HUES64 (cell line): ENCODE data around the gene PRDM11.

Experiments used
- H3K27ac ChIP-seq: 2 replicates; pipeline ENCODE4 v1.7.0; 2013; ENCODE audit warnings: low read depth, low read length, inconsistent platforms
- H3K27me3 ChIP-seq: 2 replicates; pipeline ENCODE4 v1.6.1; 2013; ENCODE audit warnings: mild to moderate bottlenecking, low read length; ENCODE audit not compliant: insufficient read depth
- H3K36me3 ChIP-seq: 2 replicates; pipeline ENCODE4 v1.6.1; 2013; ENCODE audit warnings: mild to moderate bottlenecking, low read length; ENCODE audit not compliant: insufficient read depth
- H3K4me1 ChIP-seq: 2 replicates; pipeline ENCODE4 v1.6.1; 2013; ENCODE audit warnings: mild to moderate bottlenecking, low read length, moderate library complexity; ENCODE audit not compliant: insufficient read depth
- H3K4me3 ChIP-seq: 2 replicates; pipeline ENCODE4 v1.5.1; 2013; ENCODE audit warnings: mild to moderate bottlenecking, low read length, moderate library complexity
- H3K9ac ChIP-seq: 2 replicates; pipeline ENCODE4 v1.6.1; 2013; ENCODE audit warnings: mild to moderate bottlenecking, low read depth, low read length
- H3K9me3 ChIP-seq: 2 replicates; pipeline ENCODE4 v1.6.1; 2013; ENCODE audit warnings: low read depth, low read length; ENCODE audit not compliant: insufficient read depth
- WGBS: fragments of 150-250, 120-280 bp; methylation state at CpG from one replicate; pipeline ENCODE4 v1.1.7; 2013; ENCODE audit warnings: missing lambda C conversion rate; 5-methylcytosine and 5-hydroxymethylcytosine counted together

PRDM11 gene

DNA sequence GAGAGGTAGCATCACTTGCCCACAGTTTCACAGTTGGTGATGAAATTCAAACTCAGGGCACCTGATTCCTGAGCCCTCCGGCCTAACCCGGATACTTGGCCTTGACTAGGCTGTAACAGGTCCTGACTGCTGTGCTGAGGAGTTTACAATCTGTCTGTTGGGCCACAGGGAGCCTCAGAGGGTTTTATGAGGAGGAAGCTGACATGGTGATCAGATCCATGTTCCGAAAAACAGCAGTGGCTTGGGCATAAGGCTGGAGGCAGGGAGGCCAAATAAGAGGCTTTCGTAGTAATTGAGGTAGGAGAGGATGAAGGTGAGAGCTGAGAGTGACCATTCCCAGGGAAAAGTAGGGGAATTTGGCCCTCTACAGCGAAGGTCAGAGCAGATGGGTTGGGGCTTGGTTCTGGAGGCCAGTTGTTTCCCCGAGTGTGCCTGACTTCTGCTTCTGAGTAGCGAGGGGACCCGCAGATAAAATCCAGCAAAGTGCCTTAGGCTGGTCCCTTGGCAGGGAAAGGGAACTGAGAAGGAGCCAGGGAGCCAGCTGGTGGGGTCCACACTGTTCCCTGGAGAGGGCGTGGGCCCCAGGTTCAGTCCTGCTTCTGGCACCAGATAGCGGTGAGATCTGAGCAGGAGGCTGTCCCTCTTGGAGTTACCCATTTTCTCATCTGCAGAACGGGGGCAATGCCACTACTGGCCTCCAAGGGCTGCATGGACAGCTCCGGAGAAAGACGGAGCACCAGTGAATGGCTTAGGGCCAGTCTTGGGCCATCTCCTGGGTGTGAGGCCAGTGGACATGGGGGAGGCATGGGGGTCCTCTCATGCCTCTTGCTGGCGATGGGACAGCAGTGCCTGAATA is 6.5 kb downstream of the PRDM11 start:
- H3K9ac ChIP-seq = no peak overlapping the region
- no peak overlapping the region for H3K4me3 ChIP-seq
- no peaks in the 10 kb centered on the region for H3K9me3 ChIP-seq
- WGBS = 94% methylated on average over 14 of the region's 14 CpGs
- H3K27ac ChIP-seq = no peak overlapping the region
- no peaks in the 10 kb centered on the region for H3K36me3 ChIP-seq
- peaks cover 5% of the 10 kb centered on the region; the same call in 1 of the 2 replicates for H3K27me3 ChIP-seq
- no peaks in the 10 kb centered on the region for H3K4me1 ChIP-seq

- Histone ChIP-seq H3K4me1 (no peaks in the 10 kb centered on the region), H3K9me3 (no peaks in the 10 kb centered on the region), H3K4me3 (no peak overlapping the region), H3K27ac (no peak overlapping the region), H3K36me3 (no peaks in the 10 kb centered on the region), H3K27me3 (no peaks in the 10 kb centered on the region), H3K9ac (no peak overlapping the region)
- WGBS = 93% methylated on average over 6 of the region's 6 CpGs
Observed at GRCh38 chr11:45154276-45154675, 7.8 kb downstream of the PRDM11 start.

GRCh38 chr11:45155058-45155551 is 8.7 kb downstream of the PRDM11 start:
- no peaks in the 10 kb centered on the region for H3K36me3 ChIP-seq
- H3K27ac ChIP-seq = no peak overlapping the region
- no peak overlapping the region for H3K9ac ChIP-seq
- H3K4me1 ChIP-seq = no peaks in the 10 kb centered on the region
- no peaks in the 10 kb centered on the region for H3K27me3 ChIP-seq
- no peak overlapping the region for H3K4me3 ChIP-seq
- 92% methylated on average over 11 of the region's 11 CpGs for WGBS
- no peaks in the 10 kb centered on the region for H3K9me3 ChIP-seq

DNA sequence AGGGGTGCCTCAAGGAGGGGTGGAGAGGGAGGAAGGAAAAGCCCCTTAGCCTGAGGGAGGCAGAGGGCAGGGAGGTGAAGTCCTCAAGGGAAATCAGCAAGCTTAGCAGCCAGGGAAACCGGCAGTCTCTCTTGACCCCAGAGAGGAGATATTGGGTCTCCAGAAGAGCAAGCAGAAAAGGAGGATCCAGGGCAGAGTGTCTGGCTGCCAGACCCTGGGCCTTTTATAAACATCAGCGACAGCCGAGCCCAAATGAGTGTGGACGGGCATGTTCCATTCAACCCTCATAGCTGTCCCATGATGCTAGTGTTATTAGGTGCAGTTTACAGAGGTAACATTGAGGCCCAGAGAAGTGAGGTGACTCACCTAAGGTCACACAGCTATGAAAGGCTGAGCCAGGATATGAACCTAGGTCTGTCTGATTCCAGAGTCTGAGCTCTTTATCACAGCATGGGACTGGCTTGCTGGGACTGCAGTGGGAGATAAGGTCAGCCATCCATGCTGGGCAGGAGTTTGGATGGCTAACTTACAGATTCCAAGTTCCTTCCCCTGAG is 9.3 kb downstream of the PRDM11 start:
- no peaks in the 10 kb centered on the region for H3K27me3 ChIP-seq
- WGBS = 92% methylated on average over 4 of the region's 4 CpGs
- H3K36me3 ChIP-seq = no peaks in the 10 kb centered on the region
- H3K9ac ChIP-seq = no peak overlapping the region
- H3K4me1 ChIP-seq = no peaks in the 10 kb centered on the region
- H3K27ac ChIP-seq = no peak overlapping the region
- no peaks in the 10 kb centered on the region for H3K9me3 ChIP-seq
- no peak overlapping the region for H3K4me3 ChIP-seq

DNA sequence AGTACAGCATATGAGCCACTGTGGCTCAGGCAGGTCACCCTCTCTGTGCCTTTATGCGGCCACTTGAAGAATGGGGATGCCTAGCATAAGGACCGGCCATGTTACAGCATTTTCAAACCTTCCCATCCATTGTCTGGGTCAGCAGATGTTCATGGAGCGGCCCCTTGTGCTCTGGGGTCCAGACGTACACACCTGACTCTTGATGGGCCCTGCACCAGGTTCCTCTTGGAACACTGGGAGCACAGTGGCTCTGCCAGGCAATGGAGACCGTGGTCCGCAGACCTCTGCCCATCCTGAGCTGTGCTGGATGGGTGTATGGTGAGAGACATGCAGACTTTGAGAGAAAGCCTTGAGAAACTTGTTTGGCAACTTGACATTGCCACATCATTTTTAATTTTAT is 9.8 kb downstream of the PRDM11 start:
- Histone ChIP-seq H3K4me1 (no peaks in the 10 kb centered on the region), H3K4me3 (no peak overlapping the region), H3K9ac (no peak overlapping the region), H3K27ac (no peak overlapping the region), H3K27me3 (no peaks in the 10 kb centered on the region), H3K36me3 (no peaks in the 10 kb centered on the region), H3K9me3 (no peaks in the 10 kb centered on the region)
- 93% methylated on average over 6 of the region's 6 CpGs for WGBS

GRCh38 chr11:45156741-45157140 is 10.3 kb downstream of the PRDM11 start:
- H3K9me3 ChIP-seq = no peaks in the 10 kb centered on the region
- no peak overlapping the region for H3K9ac ChIP-seq
- WGBS = 89% methylated on average over 9 of the region's 9 CpGs
- no peaks in the 10 kb centered on the region for H3K27me3 ChIP-seq
- H3K4me1 ChIP-seq = no peaks in the 10 kb centered on the region
- no peak overlapping the region for H3K4me3 ChIP-seq
- H3K27ac ChIP-seq = no peak overlapping the region
- no peaks in the 10 kb centered on the region for H3K36me3 ChIP-seq

GRCh38 chr11:45157247-45158209 is 11.1 kb downstream of the PRDM11 start:
- Histone ChIP-seq H3K36me3 (no peaks in the 10 kb centered on the region), H3K4me1 (no peaks in the 10 kb centered on the region), H3K4me3 (no peak overlapping the region), H3K9ac (no peak overlapping the region), H3K9me3 (no peaks in the 10 kb centered on the region), H3K27ac (no peak overlapping the region), H3K27me3 (no peaks in the 10 kb centered on the region)
- 89% methylated on average over 20 of the region's 20 CpGs for WGBS

DNA sequence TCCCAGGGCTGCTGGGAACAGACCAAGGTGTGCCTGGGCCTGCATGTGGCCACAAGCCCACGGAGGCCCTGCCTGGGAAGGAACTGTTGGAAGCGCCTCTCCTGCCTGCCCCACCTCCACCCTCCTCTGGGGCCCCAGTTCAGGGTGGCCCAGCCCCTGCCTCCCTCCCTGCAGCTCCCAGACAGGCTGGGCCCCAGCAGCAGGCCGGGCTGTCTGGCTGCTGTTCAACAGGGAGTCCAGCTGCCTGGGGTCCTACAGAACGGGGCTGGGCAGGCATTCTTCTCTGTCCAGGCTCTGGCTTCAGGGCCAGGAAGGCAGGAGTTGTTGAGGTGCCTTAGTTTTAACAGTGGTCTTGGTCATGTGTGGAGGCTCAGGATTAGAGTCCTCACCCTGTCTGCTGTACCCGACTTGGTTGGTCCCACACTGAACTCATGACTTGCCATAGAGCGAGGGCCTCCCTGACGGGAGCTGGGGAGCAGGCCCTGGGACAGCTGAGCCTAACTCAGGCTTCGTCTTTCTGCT is 11.8 kb downstream of the PRDM11 start:
- H3K27me3 ChIP-seq = no peaks in the 10 kb centered on the region
- H3K36me3 ChIP-seq = no peaks in the 10 kb centered on the region
- H3K9ac ChIP-seq = no peak overlapping the region
- H3K27ac ChIP-seq = no peak overlapping the region
- H3K9me3 ChIP-seq = no peaks in the 10 kb centered on the region
- 75% methylated on average over 8 of the region's 8 CpGs for WGBS
- no peak overlapping the region for H3K4me3 ChIP-seq
- H3K4me1 ChIP-seq = no peaks in the 10 kb centered on the region

GRCh38 chr11:45158891-45159605 is 12.6 kb downstream of the PRDM11 start:
- Histone ChIP-seq H3K9ac (no peak overlapping the region), H3K27ac (no peak overlapping the region), H3K4me1 (no peaks in the 10 kb centered on the region), H3K36me3 (no peaks in the 10 kb centered on the region), H3K4me3 (no peak overlapping the region), H3K27me3 (no peaks in the 10 kb centered on the region), H3K9me3 (no peaks in the 10 kb centered on the region)
- WGBS = 91% methylated on average over 13 of the region's 13 CpGs

GRCh38 chr11:45159781-45160365 is 13.4 kb downstream of the PRDM11 start:
- no peak overlapping the region for H3K9ac ChIP-seq
- H3K4me1 ChIP-seq = no peaks in the 10 kb centered on the region
- H3K27ac ChIP-seq = no peak overlapping the region
- no peaks in the 10 kb centered on the region for H3K36me3 ChIP-seq
- no peaks in the 10 kb centered on the region for H3K27me3 ChIP-seq
- 100% methylated on average over 1 of the region's 3 CpGs for WGBS
- no peaks in the 10 kb centered on the region for H3K9me3 ChIP-seq
- no peak overlapping the region for H3K4me3 ChIP-seq
